Chondrocyte (in vitro differentiated cells): ENCODE data around the gene DGUOK. TPM values are rescaled to one million over a fixed set of nuclear protein-coding genes. Genes with fewer than 3 reads are reported as not detected.

Experiments used
- DNase-seq: peaks from one replicate; pipeline ENCODE4 v3.0.0; 2021; ENCODE audit warnings: mixed read lengths, low spot score
- H3K27ac Mint-ChIP-seq: one replicate; pipeline ENCODE4 v1.8.0; 2021; ENCODE audit warnings: mild to moderate bottlenecking, moderate library complexity, mixed read lengths; ENCODE audit not compliant: unreplicated experiment
- H3K27me3 Mint-ChIP-seq: 2 replicates; pipeline ENCODE4 v1.8.0; 2021; ENCODE audit warnings: low read depth, mixed read lengths
- H3K36me3 Mint-ChIP-seq: 2 replicates; pipeline ENCODE4 v1.8.0; 2021; ENCODE audit warnings: low read depth, mixed read lengths
- H3K4me1 Mint-ChIP-seq: 2 replicates; pipeline ENCODE4 v1.8.0; 2021; ENCODE audit warnings: low read depth, mild to moderate bottlenecking, mixed read lengths
- H3K4me3 Mint-ChIP-seq: one replicate; pipeline ENCODE4 v1.8.0; 2021; ENCODE audit warnings: mild to moderate bottlenecking, moderate library complexity, mixed read lengths; ENCODE audit not compliant: unreplicated experiment
- H3K9me3 Mint-ChIP-seq: 2 replicates; pipeline ENCODE4 v1.8.0; 2021; ENCODE audit warnings: low read depth, mixed read lengths
- CTCF ChIP-seq: fragments of 200-600 bp; sonication (generic); IDR thresholded peaks from 2 replicates; pipeline ENCODE4 v1.5.0; 2021; ENCODE audit warnings: antibody characterized with exemption, mild to moderate bottlenecking, moderate library complexity
- total RNA-seq: library from RNA; stranded (reverse); gene quantifications from 3 replicates; pipeline ENCODE4 v1.2.1, GENCODE V29; 2021

Gene DGUOK
- total RNA-seq, 1 donor from 2014 or later = 60.8 TPM

GRCh38 chr2:73979021-73979420, 52.3 kb downstream of the DGUOK start:
- Mint-ChIP-seq H3K36me3 (no peaks in the 10 kb centered on the region), H3K9me3 (no peaks in the 10 kb centered on the region), H3K4me3 (no peak overlapping the region), H3K27ac (no peak overlapping the region), H3K27me3 (peaks cover 23% of the 10 kb centered on the region), H3K4me1 (peaks cover 34% of the 10 kb centered on the region)
- DNase-seq = no peak
- no peak for TF ChIP-seq CTCF

- no peaks in the 10 kb centered on the region for H3K36me3 Mint-ChIP-seq
- H3K27me3 Mint-ChIP-seq = peaks cover 23% of the 10 kb centered on the region
- no peaks in the 10 kb centered on the region for H3K9me3 Mint-ChIP-seq
- peaks cover 35% of the 10 kb centered on the region for H3K4me1 Mint-ChIP-seq
- DNase-seq = no peak
- no peak overlapping the region for H3K27ac Mint-ChIP-seq
- TF ChIP-seq CTCF = no peak
- no peak overlapping the region for H3K4me3 Mint-ChIP-seq
These were observed 53.0 kb downstream of the DGUOK start for GRCh38 chr2:73979686-73980085.

- TF ChIP-seq CTCF = no peak
- DNase-seq = no peak
- Mint-ChIP-seq H3K36me3 (no peaks in the 10 kb centered on the region), H3K27me3 (peaks cover 23% of the 10 kb centered on the region), H3K27ac (no peak overlapping the region), H3K9me3 (no peaks in the 10 kb centered on the region), H3K4me1 (peaks cover 36% of the 10 kb centered on the region), H3K4me3 (no peak overlapping the region)
These were observed 53.9 kb downstream of the DGUOK start for GRCh38 chr2:73980566-73980965.

- Mint-ChIP-seq H3K27me3 (peaks cover 23% of the 10 kb centered on the region), H3K36me3 (no peaks in the 10 kb centered on the region), H3K9me3 (no peaks in the 10 kb centered on the region), H3K4me1 (peaks cover 41% of the 10 kb centered on the region), H3K4me3 (peak overlapping the region; percentile 61), H3K27ac (no peak overlapping the region)
- TF ChIP-seq CTCF = peak; percentile 18
- no peak for DNase-seq
These were observed 54.7 kb downstream of the DGUOK start for GRCh38 chr2:73981081-73982001.

- peaks cover 47% of the 10 kb centered on the region for H3K4me1 Mint-ChIP-seq
- H3K36me3 Mint-ChIP-seq = no peaks in the 10 kb centered on the region
- DNase-seq = no peak
- peaks cover 23% of the 10 kb centered on the region for H3K27me3 Mint-ChIP-seq
- H3K27ac Mint-ChIP-seq = no peak overlapping the region
- no peaks in the 10 kb centered on the region for H3K9me3 Mint-ChIP-seq
- no peak overlapping the region for H3K4me3 Mint-ChIP-seq
- TF ChIP-seq CTCF = no peak
These were observed 55.5 kb downstream of the DGUOK start for GRCh38 chr2:73982140-73982617.
